HepG2 (cell line): ENCODE results near the gene GATC.
"Not testable (repeated sequence)": the region's sequence is repeated elsewhere in the genome, so short reads cannot be mapped to it uniquely, and the experiment has no call there.

Experiments used
- TAF1 ChIP-seq: sonication (generic); formaldehyde crosslinking; IDR thresholded peaks from 2 replicates; pipeline ENCODE4 v1.4.0; 2020; ENCODE audit warnings: missing genetic modification reagents
- TF ChIP-seq, protein P1 (sequence below): sonication (generic); formaldehyde crosslinking; IDR thresholded peaks from 2 replicates; pipeline ENCODE4 v1.4.0; 2020; ENCODE audit warnings: missing genetic modification reagents, borderline replicate concordance

DNA sequence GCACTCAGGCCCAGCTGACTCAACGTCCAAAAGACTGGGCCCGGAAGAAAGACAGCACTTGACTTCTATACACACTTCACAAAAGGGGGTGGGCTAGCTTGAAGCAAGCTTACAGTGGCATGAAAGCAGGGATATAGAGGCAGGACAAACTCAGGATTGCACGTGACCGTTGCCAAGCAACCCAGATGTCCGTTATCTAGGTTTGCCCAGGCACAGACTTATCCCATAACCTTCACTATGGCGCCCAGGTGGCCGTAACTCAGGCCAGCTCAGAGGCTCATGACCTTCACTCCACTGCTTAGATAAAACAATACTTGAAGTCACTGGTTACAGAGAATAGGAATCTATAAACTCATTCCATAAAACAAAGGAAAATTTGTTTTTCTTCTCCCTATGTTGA lies 41.3 kb downstream of the GATC start:
- TF ChIP-seq, protein P1, sequence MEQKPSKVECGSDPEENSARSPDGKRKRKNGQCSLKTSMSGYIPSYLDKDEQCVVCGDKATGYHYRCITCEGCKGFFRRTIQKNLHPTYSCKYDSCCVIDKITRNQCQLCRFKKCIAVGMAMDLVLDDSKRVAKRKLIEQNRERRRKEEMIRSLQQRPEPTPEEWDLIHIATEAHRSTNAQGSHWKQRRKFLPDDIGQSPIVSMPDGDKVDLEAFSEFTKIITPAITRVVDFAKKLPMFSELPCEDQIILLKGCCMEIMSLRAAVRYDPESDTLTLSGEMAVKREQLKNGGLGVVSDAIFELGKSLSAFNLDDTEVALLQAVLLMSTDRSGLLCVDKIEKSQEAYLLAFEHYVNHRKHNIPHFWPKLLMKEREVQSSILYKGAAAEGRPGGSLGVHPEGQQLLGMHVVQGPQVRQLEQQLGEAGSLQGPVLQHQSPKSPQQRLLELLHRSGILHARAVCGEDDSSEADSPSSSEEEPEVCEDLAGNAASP (CRISPR knock-in tag), result not testable (repeated sequence)
- not testable (repeated sequence) for TF ChIP-seq TAF1
